ENCODE data around the gene PACRG.

PACRG gene

DNA sequence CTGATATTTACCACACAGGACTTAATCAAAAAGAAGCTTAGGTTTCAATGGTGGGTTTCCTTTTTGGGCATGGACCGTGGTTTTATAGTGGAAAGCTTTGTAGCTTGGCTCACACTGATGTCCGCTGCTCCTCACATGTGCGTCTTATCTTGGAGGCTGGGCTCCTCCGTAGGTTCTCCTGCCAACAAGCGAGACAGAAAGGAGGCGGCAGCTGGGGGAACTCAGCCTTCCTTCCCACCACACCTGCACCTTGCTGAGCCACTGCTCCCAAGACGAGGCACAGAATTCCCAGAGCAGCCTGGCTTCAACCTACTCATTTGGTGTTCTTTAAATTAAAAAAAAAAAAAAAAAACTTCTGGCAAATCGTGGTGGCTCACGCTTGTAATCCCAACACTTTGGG lies 451.3 kb downstream of the PACRG start:
- Histone ChIP-seq H3K79me2 (ENCODE audit: control insufficient read depth, insufficient read depth, low read length, poor library complexity) (no peaks in the 10 kb centered on the region), H3K9me3 (ENCODE audit: insufficient read depth, low read depth, low read length) (no peaks in the 10 kb centered on the region)

DNA sequence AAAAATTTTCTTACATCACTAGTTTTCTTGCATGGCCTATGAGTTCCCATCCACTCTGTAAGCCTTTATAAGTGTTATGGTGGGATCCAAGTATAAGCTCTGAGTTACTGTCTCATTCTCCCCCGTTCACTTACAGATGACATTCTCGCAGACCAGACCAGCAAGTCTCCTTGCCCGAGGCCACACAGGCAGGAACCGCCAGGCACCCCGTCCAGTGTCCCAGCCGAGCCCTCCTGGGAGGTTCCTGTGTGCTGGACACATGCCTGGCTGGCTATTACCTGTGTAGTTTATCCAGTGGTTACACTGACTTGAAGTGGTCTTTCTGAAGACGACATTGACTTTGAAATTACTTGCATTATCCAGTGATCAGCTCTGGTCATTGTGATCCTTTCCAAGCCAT lies 451.9 kb downstream of the PACRG start:
- WGBS (ENCODE audit: extremely low coverage, insufficient coverage, insufficient read length), result no CpG with 5 or more reads among the region's 7 CpGs
- no peak overlapping the region for H3K18ac ChIP-seq (ENCODE audit: low read length)
- H3K4me2 ChIP-seq (ENCODE audit: low read length), result no peak overlapping the region
- H3K36me3 ChIP-seq (ENCODE audit: control insufficient read depth in 1 of 2, insufficient read depth in 2 of 2, low read length in 2 of 2), result no peaks in the 10 kb centered on the region
- no peak overlapping the region for H3K9ac ChIP-seq (ENCODE audit: low read length)
- no peak overlapping the region for H3K27ac ChIP-seq (ENCODE audit: low read depth, low read length)
- H2AFZ ChIP-seq (ENCODE audit: insufficient read depth, low read length, poor library complexity), result no peak overlapping the region
- no peak overlapping the region for H3K14ac ChIP-seq (ENCODE audit: low read length)
- peaks cover 2% of the 10 kb centered on the region for H3K79me1 ChIP-seq (ENCODE audit: low read length)
- H2AK5ac ChIP-seq (ENCODE audit: low read length), result no peak overlapping the region
- no peaks in the 10 kb centered on the region for H3K79me2 ChIP-seq (ENCODE audit: control insufficient read depth, insufficient read depth, low read length, poor library complexity)
- H4K12ac ChIP-seq (ENCODE audit: low read depth, low read length), result no peak overlapping the region
- peak; percentile 22 to 62 for DNase-seq
- H3K4ac ChIP-seq (ENCODE audit: low read depth, low read length), result no peak overlapping the region
- no peak overlapping the region for H3K4me3 ChIP-seq (ENCODE audit: low read depth, low read length)
- no peak overlapping the region for H4K91ac ChIP-seq (ENCODE audit: low read depth, low read length)
- H2BK12ac ChIP-seq (ENCODE audit: low read length), result no peak overlapping the region
- H2BK120ac ChIP-seq (ENCODE audit: insufficient read depth, low read length, poor library complexity), result no peak overlapping the region
- no peak overlapping the region for H2BK5ac ChIP-seq (ENCODE audit: low read depth, low read length, poor library complexity)
- no peaks in the 10 kb centered on the region for H3K9me3 ChIP-seq (ENCODE audit: insufficient read depth, low read depth, low read length)
- no peaks in the 10 kb centered on the region for H3K27me3 ChIP-seq (ENCODE audit: insufficient read depth, low read length)
- H3K4me1 ChIP-seq (ENCODE audit: control insufficient read depth in 1 of 2, insufficient read depth in 2 of 2, low read length in 2 of 2), result peaks cover 14 to 19% of the 10 kb centered on the region in 2 experiments
- H3K23ac ChIP-seq (ENCODE audit: low read length), result no peak overlapping the region
- no peak overlapping the region for H4K8ac ChIP-seq (ENCODE audit: low read depth, low read length)

More for the DNA sequence above, 451.3 kb downstream of the PACRG start:
- peaks cover 2% of the 10 kb centered on the region for H3K79me1 ChIP-seq (ENCODE audit: low read length)
- H3K4ac ChIP-seq (ENCODE audit: low read depth, low read length), result no peak overlapping the region
- no peak overlapping the region for H4K8ac ChIP-seq (ENCODE audit: low read depth, low read length)
- H3K36me3 ChIP-seq (ENCODE audit: control insufficient read depth in 1 of 2, insufficient read depth in 2 of 2, low read length in 2 of 2), result no peaks in the 10 kb centered on the region
- no peak overlapping the region for H4K12ac ChIP-seq (ENCODE audit: low read depth, low read length)
- peak overlapping the region; percentile 48 for H4K91ac ChIP-seq (ENCODE audit: low read depth, low read length)
- H3K4me3 ChIP-seq (ENCODE audit: low read depth, low read length), result no peak overlapping the region
- no peak overlapping the region for H2BK120ac ChIP-seq (ENCODE audit: insufficient read depth, low read length, poor library complexity)
- H3K4me1 ChIP-seq (ENCODE audit: control insufficient read depth in 1 of 2, insufficient read depth in 2 of 2, low read length in 2 of 2), result peaks cover 14 to 19% of the 10 kb centered on the region in 2 experiments
- no CpG with 5 or more reads among the region's 9 CpGs for WGBS (ENCODE audit: extremely low coverage, insufficient coverage, insufficient read length)
- no peak overlapping the region for H3K27ac ChIP-seq (ENCODE audit: low read depth, low read length)
- H2BK5ac ChIP-seq (ENCODE audit: low read depth, low read length, poor library complexity), result no peak overlapping the region
- no peak overlapping the region for H3K18ac ChIP-seq (ENCODE audit: low read length)
- no peak overlapping the region for H3K4me2 ChIP-seq (ENCODE audit: low read length)
- no peak overlapping the region for H3K14ac ChIP-seq (ENCODE audit: low read length)
- H3K27me3 ChIP-seq (ENCODE audit: insufficient read depth, low read length), result no peaks in the 10 kb centered on the region
- no peak overlapping the region for H2AK5ac ChIP-seq (ENCODE audit: low read length)
- H3K23ac ChIP-seq (ENCODE audit: low read length), result no peak overlapping the region
- no peak for DNase-seq
- peak overlapping the region; percentile 27 for H2AFZ ChIP-seq (ENCODE audit: insufficient read depth, low read length, poor library complexity)
- H2BK12ac ChIP-seq (ENCODE audit: low read length), result peak overlapping the region; percentile 56
- no peak overlapping the region for H3K9ac ChIP-seq (ENCODE audit: low read length)

DNA sequence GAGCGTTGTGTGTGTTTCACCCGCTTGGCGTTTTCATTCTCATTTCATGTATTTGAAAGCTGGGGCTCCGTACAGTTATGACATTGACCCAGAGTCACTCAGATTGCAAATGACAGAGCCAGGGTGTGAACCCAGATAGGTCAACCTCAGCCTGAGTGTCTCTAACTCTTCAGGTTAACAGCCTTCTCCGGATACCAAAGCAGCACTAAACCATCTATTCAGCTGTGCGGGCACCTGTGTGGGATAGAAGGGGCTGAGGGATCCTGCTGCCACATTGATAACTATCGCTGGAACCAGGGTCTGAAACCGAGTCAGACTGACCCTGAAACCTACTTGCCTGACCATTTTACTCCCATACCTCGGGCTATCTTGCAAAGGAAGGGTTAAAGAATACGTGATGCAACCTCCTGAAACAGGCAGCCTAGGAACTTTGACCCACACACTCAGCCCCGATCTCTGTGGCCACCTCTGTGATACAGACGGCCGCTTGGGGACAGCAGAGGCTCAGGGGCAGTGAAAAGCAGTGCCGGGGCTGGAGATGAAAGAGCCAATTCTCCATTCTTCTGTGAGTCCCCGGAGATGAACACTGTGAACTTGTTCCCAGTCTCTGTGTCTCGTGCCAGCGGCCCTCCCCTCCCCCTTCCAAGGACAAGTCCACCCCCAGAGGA lies 453.2 kb downstream of the PACRG start:
- DNase-seq, result peak; percentile 71 to 86
- no peaks in the 10 kb centered on the region for H3K27me3 ChIP-seq (ENCODE audit: insufficient read depth, low read length)
- no peak overlapping the region for H3K4ac ChIP-seq (ENCODE audit: low read depth, low read length)
- no CpG with 5 or more reads among the region's 17 CpGs for WGBS (ENCODE audit: extremely low coverage, insufficient coverage, insufficient read length)
- peak overlapping the region; percentile 75 for H2BK5ac ChIP-seq (ENCODE audit: low read depth, low read length, poor library complexity)
- peak overlapping the region; percentile 81 for H2BK12ac ChIP-seq (ENCODE audit: low read length)
- H2AFZ ChIP-seq (ENCODE audit: insufficient read depth, low read length, poor library complexity), result no peak overlapping the region
- peak overlapping the region; percentile 13 for H3K4me2 ChIP-seq (ENCODE audit: low read length)
- no peaks in the 10 kb centered on the region for H3K9me3 ChIP-seq (ENCODE audit: insufficient read depth, low read depth, low read length)
- H3K79me1 ChIP-seq (ENCODE audit: low read length), result peaks cover 2% of the 10 kb centered on the region
- no peaks in the 10 kb centered on the region for H3K79me2 ChIP-seq (ENCODE audit: control insufficient read depth, insufficient read depth, low read length, poor library complexity)
- no peak overlapping the region for H3K4me3 ChIP-seq (ENCODE audit: low read depth, low read length)
- H3K4me1 ChIP-seq (ENCODE audit: control insufficient read depth in 1 of 2, insufficient read depth in 2 of 2, low read length in 2 of 2), result peaks cover 14 to 19% of the 10 kb centered on the region in 2 experiments
- no peak overlapping the region for H3K27ac ChIP-seq (ENCODE audit: low read depth, low read length)
- peak overlapping the region; percentile 56 for H3K18ac ChIP-seq (ENCODE audit: low read length)
- peak overlapping the region; percentile 7 for H4K91ac ChIP-seq (ENCODE audit: low read depth, low read length)
- H4K12ac ChIP-seq (ENCODE audit: low read depth, low read length), result no peak overlapping the region
- peak overlapping the region; percentile 29 for H3K14ac ChIP-seq (ENCODE audit: low read length)
- no peak overlapping the region for H3K9ac ChIP-seq (ENCODE audit: low read length)
- peak overlapping the region; percentile 17 for H4K8ac ChIP-seq (ENCODE audit: low read depth, low read length)
- H2BK120ac ChIP-seq (ENCODE audit: insufficient read depth, low read length, poor library complexity), result peak overlapping the region; percentile 30
- no peaks in the 10 kb centered on the region for H3K36me3 ChIP-seq (ENCODE audit: control insufficient read depth in 1 of 2, insufficient read depth in 2 of 2, low read length in 2 of 2)
- no peak overlapping the region for H2AK5ac ChIP-seq (ENCODE audit: low read length)
- H3K23ac ChIP-seq (ENCODE audit: low read length), result no peak overlapping the region

DNA sequence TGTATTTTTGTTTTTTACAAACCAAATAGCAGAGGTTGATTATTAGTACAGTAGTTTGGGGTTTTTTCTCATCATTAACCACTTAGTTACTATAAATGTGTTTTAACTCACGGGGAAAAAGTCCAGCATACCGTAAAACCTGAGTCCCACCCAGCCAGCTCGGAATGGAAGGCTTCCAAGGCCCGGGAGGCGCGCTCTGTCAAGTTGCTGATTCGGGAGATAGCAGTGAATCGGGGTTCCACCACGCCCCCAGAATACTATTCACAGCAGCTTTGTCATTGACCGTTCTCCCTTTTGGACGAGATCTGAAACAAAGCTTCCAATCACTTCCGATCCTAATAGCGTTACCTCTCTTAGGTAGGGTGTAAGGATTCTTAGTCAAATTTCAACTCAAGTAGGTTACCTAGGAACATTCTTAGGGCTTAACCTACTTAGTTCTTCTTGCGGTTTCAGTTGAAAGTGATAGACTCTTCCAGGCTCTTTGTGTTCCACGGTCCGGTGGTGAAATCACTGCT lies 453.9 kb downstream of the PACRG start:
- H3K23ac ChIP-seq (ENCODE audit: low read length), result no peak overlapping the region
- no peak overlapping the region for H2AFZ ChIP-seq (ENCODE audit: insufficient read depth, low read length, poor library complexity)
- H2BK5ac ChIP-seq (ENCODE audit: low read depth, low read length, poor library complexity), result peak overlapping the region; percentile 24
- no peak overlapping the region for H3K4me2 ChIP-seq (ENCODE audit: low read length)
- H3K4me1 ChIP-seq (ENCODE audit: control insufficient read depth in 1 of 2, insufficient read depth in 2 of 2, low read length in 2 of 2), result peaks cover 12 to 18% of the 10 kb centered on the region in 2 experiments
- H2BK12ac ChIP-seq (ENCODE audit: low read length), result peak overlapping the region; percentile 51
- no peak for DNase-seq
- H4K91ac ChIP-seq (ENCODE audit: low read depth, low read length), result peak overlapping the region; percentile 61
- no peak overlapping the region for H3K9ac ChIP-seq (ENCODE audit: low read length)
- H3K4ac ChIP-seq (ENCODE audit: low read depth, low read length), result no peak overlapping the region
- H3K79me2 ChIP-seq (ENCODE audit: control insufficient read depth, insufficient read depth, low read length, poor library complexity), result no peaks in the 10 kb centered on the region
- peak overlapping the region; percentile 28 for H4K8ac ChIP-seq (ENCODE audit: low read depth, low read length)
- no peak overlapping the region for H2BK120ac ChIP-seq (ENCODE audit: insufficient read depth, low read length, poor library complexity)
- H3K27me3 ChIP-seq (ENCODE audit: insufficient read depth, low read length), result no peaks in the 10 kb centered on the region
- H4K12ac ChIP-seq (ENCODE audit: low read depth, low read length), result no peak overlapping the region
- H3K27ac ChIP-seq (ENCODE audit: low read depth, low read length), result no peak overlapping the region
- peaks cover 2% of the 10 kb centered on the region for H3K79me1 ChIP-seq (ENCODE audit: low read length)
- H3K14ac ChIP-seq (ENCODE audit: low read length), result no peak overlapping the region
- H3K36me3 ChIP-seq (ENCODE audit: control insufficient read depth in 1 of 2, insufficient read depth in 2 of 2, low read length in 2 of 2), result no peaks in the 10 kb centered on the region
- no peak overlapping the region for H3K18ac ChIP-seq (ENCODE audit: low read length)
- no peak overlapping the region for H2AK5ac ChIP-seq (ENCODE audit: low read length)
- no peak overlapping the region for H3K4me3 ChIP-seq (ENCODE audit: low read depth, low read length)
- H3K9me3 ChIP-seq (ENCODE audit: insufficient read depth, low read depth, low read length), result no peaks in the 10 kb centered on the region
- no CpG with 5 or more reads among the region's 16 CpGs for WGBS (ENCODE audit: extremely low coverage, insufficient coverage, insufficient read length)
